B cell (primary cell): ENCODE data around the gene GPR62.

Experiments used
- CTCF ChIP-seq: fragments of 200-600 bp; IDR thresholded peaks from one replicate; pipeline ENCODE4 v1.8.0; 2022; ENCODE audit warnings: antibody characterized with exemption, mild to moderate bottlenecking
- EZH2 ChIP-seq: IDR thresholded peaks from 2 replicates; pipeline ENCODE4 v1.6.1; 2012; ENCODE audit warnings: borderline replicate concordance, low read depth, mild to moderate bottlenecking, moderate library complexity, low read length; ENCODE audit not compliant: insufficient read depth, poor library complexity, severe bottlenecking

- no peak for TF ChIP-seq CTCF
- no peak for TF ChIP-seq EZH2
Measured at GRCh38 chr3:51942603-51943450, 12.4 kb upstream of the GPR62 start.
